Measurements from ENCODE around the gene OR7A5.
"Not testable (repeated sequence)": the region's sequence is repeated elsewhere in the genome, so short reads cannot be mapped to it uniquely, and the experiment has no call there.

OR7A5 gene

GRCh38 chr19:14784730-14785101 is 50.3 kb downstream of the OR7A5 start:
- not testable (repeated sequence) for DNase-seq (ENCODE audit: low read depth)

DNA sequence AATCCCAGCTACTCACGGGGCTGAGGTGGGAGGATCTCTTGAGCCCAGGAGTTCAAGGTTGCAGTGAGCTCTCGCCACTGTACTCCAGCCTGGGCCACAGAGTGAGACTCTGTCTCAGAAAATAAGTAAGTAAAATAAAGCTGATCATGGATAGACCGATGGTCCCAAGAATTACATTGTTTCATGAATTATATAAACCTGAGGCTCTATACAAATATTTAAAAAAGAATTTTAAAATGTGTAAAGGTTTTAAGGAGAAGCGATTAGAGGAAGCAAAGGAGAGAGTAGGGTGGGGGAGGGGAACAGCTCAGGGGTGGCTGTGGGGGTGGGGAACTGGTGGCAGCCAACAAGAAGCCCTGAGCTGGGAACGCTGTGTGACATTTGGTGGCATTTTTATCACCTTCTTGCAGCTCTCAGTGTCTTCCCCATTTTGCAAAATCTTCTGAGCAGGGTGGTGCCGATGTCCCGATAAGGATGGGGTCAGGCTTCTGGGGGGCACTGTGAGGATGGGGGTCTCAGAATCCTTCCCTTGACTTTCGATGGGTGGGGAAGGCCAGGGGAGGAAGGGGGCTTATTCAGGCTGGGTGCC is 51.5 kb downstream of the OR7A5 start:
- DNase-seq (ENCODE audit: low read depth) = not testable (repeated sequence)

DNA sequence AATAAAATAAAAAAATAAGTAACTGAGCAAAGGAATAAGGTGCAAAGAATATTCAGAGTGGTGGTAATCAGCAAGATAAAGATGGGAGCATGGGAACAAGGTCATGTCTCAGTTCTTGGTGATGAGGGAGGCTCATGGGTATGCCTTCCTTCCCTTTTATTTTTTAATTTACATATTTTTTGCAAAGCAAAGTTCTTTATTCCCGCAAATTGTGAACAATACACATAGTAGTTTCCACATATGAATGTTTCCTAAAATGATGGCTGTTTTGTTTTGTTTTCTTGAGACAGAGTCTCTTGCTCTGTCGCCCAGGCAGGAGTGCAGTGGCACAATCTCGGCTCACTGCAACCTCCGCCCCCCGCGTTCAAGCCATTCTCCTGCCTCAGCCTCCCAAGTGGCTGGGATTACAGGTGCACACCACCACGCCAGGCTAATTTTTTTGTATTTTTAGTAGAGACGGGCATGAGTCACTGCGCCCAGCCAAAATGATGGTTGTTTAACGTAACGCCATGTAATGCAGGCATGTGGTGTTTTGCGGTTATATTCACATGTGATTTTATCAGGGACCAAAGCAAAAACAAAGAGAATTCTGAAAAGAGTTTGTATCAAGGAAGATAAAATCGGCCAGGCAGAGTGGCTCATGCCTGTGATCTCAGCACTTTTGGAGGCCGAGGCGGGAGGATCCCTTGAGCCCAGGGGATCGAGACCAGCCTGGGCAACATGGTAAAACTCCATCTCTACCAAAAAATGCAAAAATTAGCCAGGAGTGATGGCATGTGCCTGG is 52.2 kb downstream of the OR7A5 start:
- no peak for DNase-seq (ENCODE audit: low read depth)

- DNase-seq (ENCODE audit: low read depth) = not testable (repeated sequence)
Measured at GRCh38 chr19:14781713-14782536, 53.1 kb downstream of the OR7A5 start.

GRCh38 chr19:14780622-14781225 is 54.3 kb downstream of the OR7A5 start:
- not testable (repeated sequence) for DNase-seq (ENCODE audit: low read depth)

DNA sequence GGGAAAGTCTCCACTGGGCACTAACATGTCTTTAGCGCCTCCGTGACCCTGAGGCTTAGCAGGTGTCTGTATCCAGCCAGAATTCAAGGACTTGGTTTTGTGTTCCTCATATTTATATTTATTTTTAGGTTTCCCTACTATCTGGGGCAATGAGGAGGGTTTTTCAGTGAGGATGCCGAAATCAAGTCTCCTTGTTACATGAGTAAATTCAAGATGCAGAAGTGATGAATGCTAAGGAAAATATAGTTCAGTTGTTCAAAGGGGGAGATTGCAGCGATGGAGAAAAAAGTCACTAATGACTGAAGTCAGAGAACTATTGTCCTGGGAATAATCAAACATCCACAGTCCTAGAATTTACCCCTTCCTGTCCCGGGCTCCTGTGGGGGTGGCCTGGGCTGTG is 55.8 kb downstream of the OR7A5 start:
- no peak for DNase-seq (ENCODE audit: low read depth)

- DNase-seq (ENCODE audit: low read depth) = not testable (repeated sequence)
Measured at GRCh38 chr19:14778110-14778845, 56.7 kb downstream of the OR7A5 start, which contains the start of gene ADGRE2. ADGRE2 (minus strand) TSS chr19:14778560; CDS start chr19:14776756, 1,804 bp downstream.

- DNase-seq (ENCODE audit: low read depth) = not testable (repeated sequence)
Measured at GRCh38 chr19:14777645-14778044, 57.3 kb downstream of the OR7A5 start.

All from stimulated activated CD8-positive, alpha-beta memory T cell treated with anti-CD3 and anti-CD28 coated beads, Interleukin-12 subunit alpha, Interleukin-12 subunit beta, amount 100 ng/mL, for 4 hours (primary cell).